Measurements from ENCODE around the gene KIF14. TPM values are rescaled to one million over a fixed set of nuclear protein-coding genes. Genes with fewer than 3 reads are reported as not detected.
A peak's percentile ranks its signal among the peaks of the same experiment; 100 is the strongest.

Gene KIF14
- total RNA-seq (2013) = 1.2 TPM
- polyA plus RNA-seq (under 1 TPM; 0.03 to 0.18 (median 0.05) TPM), polyA minus RNA-seq (0.14 and 0.48 TPM in 2 replicates), total RNA-seq (5.6 to 21.0 (median 7.2) reads per million in 11 experiments)

- WGBS (ENCODE audit: insufficient coverage) = under 1% methylated on average over 53 of the region's 59 CpGs
- peaks cover 20% of the 10 kb centered on the region for H3K4me1 Mint-ChIP-seq
Measured at GRCh38 chr1:200620273-200621131, at the start of gene KIF14. Gene KIF14 (minus strand): TSS chr1:200620751. CDS start chr1:200618723, 2,028 bp downstream.

More at GRCh38 chr1:200620273-200621131, at the start of gene KIF14:
- TF ChIP-seq CTCF (IDR thresholded peaks at IDR 0.05) = no peak
- Histone ChIP-seq H4K20me1 (ENCODE audit: insufficient read depth, low read length) (no peaks in the 10 kb centered on the region), H3K4me3 (replicated peaks in 1 of 3; ENCODE audit: low read depth in 2 of 3, low read length in 3 of 3) (peak within 1 kb of the TSS; percentile 81 to 97 (median 87)), H3K36me3 (replicated peaks in 1 of 2; ENCODE audit: control insufficient read depth in 1 of 2, insufficient read depth in 2 of 2, low read length in 2 of 2) (peaks cover 5 to 25% of the 10 kb centered on the region in 2 donors), H3K27ac (ENCODE audit: low read depth in 1 of 2, low read length in 2 of 2) (peak within 1 kb of the TSS; percentile 85 to 96), H2AFZ (ENCODE audit: insufficient read depth, low read depth, low read length, poor library complexity, severe bottlenecking) (peak within 1 kb of the TSS; percentile 94), H3K9ac (ENCODE audit: insufficient read depth, low read length, poor library complexity, severe bottlenecking) (peak within 1 kb of the TSS; percentile 78), H3K27me3 (ENCODE audit: control insufficient read depth in 2 of 2, insufficient read depth in 2 of 2, low read length in 2 of 2) (no peaks in the 10 kb centered on the region), H3K79me2 (ENCODE audit: insufficient read depth, low read length) (peaks cover 47% of the 10 kb centered on the region), H3K4me1 (ENCODE audit: control insufficient read depth in 1 of 2, insufficient read depth in 2 of 2, low read length in 2 of 2) (peaks cover 19 to 21% of the 10 kb centered on the region in 2 donors), H3K9me3 (replicated peaks in 1 of 2; ENCODE audit: control insufficient read depth in 1 of 2, insufficient read depth in 1 of 2, low read length in 2 of 2) (no peaks in the 10 kb centered on the region), H3K4me2 (replicated peaks; ENCODE audit: extremely low read depth, low read length, poor library complexity, severe bottlenecking) (peak within 1 kb of the TSS; percentile 91)
- peak within 1 kb of the TSS; percentile 87 to 93 for H3K4me3 Mint-ChIP-seq
- peaks cover 13 to 28% of the 10 kb centered on the region in 2 donors for H3K36me3 Mint-ChIP-seq
- intact Hi-C loops (cut with micrococcal nuclease) = loop anchor here (2.0 to 10.0 kb wide), 5 partner anchors 47 to 182 kb away; partner anchors contain the start of genes CAMSAP2 (in 1 of the 2) and DDX59 (in 1 of the 2)
- H3K27ac Mint-ChIP-seq = peak within 1 kb of the TSS; percentile 95 to 98 (median 98)
- no peaks in the 10 kb centered on the region for H3K27me3 Mint-ChIP-seq (ENCODE audit: low read depth in 3 of 3)
- H3K9me3 Mint-ChIP-seq = peaks cover 0 to 2% (median 0%) of the 10 kb centered on the region in 7 donors
- peak; percentile 90 to 93 (median 90) for DNase-seq

All from CD14-positive monocyte (primary cell).